ENCODE measurements around the gene PKHD1.
A peak's percentile ranks its signal among the peaks of the same experiment; 100 is the strongest.

The PKHD1 gene

DNA sequence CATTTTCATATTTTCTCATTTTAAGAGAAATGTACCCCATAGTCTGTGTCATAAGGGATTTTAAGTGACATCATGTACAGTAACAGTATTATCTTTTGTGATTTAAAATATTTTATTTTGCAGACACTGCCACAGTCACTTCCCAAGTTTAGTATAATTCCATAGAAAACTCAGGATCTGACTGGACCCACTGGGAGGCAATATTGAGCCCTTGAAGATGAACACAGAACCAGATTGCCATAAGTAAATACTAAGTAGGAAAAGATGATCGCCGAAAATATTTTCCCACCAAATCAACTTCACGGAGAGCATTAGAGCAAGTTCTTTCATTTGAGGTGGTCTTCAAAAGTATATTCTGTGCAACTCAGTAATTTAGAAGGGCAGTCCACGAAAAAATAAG, 17.6 kb upstream of the PKHD1 start:
- DNase-seq, result no peak

DNA sequence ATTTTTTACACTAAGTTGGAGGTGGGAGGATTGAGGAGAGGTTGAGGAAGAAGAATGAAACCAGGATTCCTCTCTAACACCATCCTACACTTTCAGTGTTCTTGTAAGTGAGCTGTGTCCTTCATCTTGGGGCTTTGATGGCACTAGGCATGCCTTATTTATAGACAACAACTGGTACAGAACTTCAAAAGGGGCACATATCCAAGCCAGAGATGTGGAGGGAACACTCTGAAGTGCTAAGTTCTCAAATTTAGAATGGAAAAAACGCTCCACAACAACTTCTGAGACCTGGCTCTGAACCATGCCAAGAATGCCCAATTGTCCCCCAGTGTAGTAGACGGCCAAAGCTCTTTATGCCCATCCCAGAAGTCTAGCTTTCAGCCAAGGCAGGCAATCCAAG, 16.2 kb upstream of the PKHD1 start:
- DNase-seq, result no peak

DNA sequence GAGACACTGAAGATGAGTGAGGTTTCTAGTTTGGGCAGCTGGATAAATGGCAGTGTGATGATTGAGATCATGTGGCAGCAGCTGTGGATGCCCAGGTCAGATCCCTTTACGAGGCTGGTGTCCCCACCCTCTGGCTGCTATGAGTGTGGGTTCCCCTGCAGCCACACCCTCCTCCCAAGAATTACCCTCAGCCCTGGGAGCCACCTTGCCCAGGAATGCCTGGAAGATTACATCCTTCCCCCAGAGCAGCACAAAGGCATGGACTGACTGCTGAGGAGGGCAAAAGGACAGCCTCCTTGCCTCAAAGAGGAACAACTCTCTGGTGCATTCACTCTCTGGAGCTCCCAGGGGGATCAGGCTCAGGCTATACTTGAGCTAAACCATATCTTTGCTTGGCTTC, 15.0 kb upstream of the PKHD1 start:
- no peak for DNase-seq

DNA sequence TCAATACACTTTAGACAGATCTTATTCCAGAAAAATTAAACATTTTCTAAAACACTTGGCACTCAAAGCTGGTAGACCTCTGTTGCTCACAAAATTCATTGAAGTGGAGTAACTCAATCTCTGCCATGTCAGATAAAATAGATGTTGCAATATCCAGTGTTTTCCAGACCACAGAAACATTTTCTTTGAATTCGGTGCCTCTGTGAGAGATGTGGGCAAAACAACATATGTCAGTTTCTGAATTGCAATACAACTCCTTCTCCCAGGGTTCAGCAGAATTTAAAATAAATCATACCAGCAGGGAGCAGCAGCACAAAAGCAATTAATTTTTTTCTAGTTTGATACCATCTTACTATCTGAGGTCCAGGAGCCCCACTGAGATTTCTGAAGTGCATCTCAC, 11.3 kb upstream of the PKHD1 start:
- peak; percentile 2 for DNase-seq

DNA sequence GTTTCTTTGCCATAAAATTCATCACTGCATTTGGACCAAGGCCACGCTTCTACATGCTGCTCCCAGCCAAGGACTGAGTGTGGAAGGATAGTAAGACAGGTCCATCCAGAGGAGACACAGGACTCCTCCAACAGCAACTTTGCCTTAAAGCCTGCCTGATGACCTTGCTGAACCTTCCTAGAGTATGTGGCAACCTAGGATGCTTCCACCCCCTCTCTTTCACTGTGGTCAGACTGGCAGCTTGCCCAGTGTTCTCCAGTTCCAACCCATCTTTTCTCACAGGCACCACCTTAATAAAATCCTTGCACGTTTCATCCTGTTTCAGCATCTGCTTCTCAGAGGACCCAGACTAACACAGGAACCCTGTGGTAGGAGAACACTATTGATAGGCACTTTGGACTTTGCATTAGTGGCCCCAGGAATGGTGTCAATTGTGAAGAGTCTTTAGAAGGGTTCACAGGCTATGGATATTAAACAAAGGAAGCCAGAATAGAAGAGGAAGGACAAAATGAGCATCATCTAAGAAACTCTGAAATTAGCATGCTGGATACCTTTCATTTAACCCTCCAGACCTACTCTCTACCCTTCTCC, 2.4 kb upstream of the PKHD1 start:
- no peak for DNase-seq

DNA sequence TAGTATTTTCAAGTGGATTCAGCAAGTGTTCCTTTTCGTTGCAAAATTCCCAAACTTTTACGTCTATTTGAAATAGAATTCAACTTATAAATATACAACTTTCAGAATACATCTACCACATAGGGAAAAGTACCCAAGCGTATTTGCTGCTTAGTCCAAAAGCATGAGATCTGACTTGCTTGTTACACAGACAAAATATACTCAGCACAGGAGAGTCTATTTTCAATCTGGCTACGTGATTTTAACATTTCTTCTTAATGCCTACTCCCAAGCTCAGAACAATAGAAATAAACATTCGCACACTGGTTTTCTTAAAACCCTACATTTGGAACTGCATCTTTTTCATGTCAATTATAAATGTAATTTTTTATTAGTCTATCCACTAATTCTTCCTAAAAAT, 672 bp downstream of the PKHD1 start:
- no peak for DNase-seq

DNA sequence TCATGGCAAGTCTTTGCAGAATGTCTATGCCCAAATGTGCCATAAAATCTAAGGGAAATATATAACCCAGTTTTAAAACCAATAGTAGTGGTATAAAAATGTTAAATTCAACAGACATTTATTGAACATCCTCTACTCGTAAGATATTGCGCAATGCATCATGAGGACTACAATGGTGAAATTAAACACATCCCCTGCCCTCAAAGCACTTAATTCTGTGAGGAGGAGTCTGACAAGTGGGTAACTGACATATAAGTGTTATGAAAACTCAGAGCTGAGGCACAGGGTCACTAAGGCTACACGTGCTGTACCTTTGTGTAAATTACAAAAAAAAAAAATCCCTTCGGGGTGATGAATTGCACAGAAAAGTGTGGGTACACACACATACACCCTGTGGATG, 6.2 kb downstream of the PKHD1 start:
- no peak for DNase-seq

DNA sequence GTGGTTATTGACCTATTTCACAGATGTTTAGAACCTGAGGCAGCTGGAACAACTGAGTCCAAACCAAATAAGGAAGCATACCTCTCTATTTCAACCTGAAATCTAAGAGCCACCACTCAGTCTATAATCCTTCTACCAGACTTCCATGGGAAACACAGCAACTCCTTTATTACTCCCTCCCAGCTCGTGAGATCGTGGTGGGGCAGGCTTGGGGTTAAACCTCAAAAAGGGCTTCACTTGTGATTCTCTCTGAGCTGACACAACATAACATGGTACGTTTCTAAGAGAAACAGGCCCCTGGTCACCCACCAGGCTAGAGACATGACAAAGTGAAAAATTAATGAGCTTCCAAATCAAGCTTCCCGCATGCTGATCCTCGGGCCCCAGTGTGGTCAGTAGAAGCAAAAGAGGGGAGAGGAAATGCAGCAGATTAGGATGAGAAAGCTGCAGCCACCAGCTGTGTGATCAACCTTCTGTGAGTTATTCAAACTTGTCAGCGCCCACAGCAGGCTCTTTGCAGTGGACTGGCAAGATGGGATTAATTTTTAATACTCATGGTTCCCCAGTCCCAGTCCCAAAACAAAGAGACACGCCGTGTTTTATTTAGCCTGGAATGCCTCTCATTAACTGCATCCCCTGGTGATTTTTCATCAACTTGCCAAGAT, 9.3 kb downstream of the PKHD1 start:
- no peak for DNase-seq

DNA sequence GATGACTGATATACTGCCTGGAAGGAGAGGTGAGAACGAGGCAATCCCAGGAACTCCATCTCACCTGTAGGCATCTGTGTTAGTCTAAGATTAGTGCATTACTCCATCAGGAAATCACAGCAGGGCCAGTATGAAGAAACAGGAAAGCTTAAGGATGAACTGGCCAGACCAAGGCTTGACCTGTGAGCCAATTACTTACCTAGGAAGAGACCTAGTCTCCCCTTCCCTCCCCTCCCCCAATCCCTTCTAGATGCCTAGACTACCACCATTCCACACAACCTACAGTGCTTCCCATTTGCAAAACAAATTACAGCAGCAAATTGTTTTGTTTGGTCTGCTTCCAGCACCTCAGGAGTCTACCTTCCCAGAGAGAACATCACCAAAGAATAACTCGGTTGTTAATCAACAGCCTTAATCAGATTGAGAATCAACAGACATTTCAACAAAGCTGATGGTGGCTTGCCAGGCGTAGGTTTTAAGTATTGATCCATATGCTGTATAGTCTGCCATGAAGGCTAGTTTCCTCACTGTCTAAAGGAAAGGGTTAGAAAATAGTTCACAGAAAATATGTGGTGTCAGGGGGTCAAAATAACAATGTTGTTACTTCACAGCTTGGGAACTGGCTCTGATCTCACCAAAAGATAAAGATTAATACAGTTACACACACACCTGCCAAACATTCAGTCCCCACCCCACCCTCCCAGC, 10.1 kb downstream of the PKHD1 start:
- no peak for DNase-seq

DNA sequence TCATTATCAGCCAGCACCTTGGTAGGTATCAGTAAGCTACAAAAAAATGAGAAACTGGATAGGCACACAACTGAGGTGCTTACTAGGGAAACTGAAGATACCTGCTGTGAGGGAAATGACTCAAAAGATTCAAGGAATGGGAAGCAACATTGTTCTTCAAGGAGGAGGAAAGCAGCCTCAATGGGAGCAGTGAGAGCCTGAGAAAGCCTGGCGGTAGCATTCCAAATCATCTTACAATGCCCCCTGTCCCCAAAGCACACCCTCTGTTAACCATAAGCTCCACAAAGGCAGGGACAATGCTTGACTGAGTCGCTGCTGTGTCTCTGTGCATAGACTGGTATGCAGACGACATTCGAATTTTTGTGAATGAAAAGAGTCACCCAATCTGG, 10.6 kb downstream of the PKHD1 start:
- no peak for DNase-seq

DNA sequence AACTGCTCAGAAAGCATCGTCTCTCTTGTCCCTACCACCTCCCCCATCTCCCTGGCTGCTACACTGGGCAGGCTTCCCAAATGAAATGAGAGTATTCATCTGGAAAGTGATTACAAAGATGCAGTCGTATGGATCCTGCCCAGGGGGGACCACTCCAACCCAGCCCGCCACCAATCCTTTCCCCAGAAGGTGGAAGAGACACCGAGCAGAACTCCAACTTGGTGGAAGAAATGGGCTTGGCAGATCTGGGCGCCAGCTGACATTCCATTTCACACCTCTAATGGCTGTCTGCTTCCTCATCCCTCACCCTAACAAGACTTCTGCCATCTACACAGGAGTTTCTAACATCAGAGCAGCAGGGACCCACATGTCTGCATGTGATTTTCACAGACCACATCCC, 12.7 kb downstream of the PKHD1 start:
- DNase-seq, result no peak

DNA sequence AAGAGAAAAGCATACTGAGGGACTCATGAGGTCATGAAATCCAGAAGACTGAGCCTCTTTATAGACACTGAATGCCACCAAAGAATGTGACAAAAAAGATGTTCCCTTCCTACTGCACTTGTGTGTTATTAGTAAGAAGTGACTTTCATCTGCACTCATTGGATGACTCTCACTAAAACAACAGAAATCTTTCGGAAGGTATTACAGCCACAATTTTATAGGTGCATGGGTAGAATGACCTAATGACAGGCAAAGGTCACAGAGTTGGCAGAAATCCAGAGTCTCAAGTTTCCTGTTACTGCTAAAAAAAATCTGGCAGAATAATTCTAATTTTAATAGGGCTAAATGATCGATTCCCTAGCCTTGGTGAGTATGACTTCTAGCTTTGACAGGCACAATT, 13.3 kb downstream of the PKHD1 start:
- no peak for DNase-seq

DNA sequence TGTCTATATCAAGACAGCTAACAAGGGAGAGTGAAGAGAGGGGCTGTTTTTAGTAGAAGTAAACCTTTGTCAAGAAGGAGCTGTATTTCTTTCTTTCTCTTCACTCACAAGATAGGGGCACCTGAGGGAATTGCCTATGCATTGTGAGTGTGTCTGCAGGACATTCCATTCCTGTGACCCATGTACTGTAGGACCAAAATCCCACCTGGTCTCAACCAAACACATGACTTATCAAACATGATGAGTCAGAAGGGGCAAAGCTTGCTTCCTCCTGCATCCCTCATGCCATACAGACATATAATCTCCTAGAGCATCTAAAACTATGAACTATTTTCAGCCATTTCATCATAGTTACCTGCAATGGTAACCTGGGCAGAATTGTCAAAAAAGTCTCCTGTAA, 21.8 kb downstream of the PKHD1 start:
- no peak for DNase-seq

DNA sequence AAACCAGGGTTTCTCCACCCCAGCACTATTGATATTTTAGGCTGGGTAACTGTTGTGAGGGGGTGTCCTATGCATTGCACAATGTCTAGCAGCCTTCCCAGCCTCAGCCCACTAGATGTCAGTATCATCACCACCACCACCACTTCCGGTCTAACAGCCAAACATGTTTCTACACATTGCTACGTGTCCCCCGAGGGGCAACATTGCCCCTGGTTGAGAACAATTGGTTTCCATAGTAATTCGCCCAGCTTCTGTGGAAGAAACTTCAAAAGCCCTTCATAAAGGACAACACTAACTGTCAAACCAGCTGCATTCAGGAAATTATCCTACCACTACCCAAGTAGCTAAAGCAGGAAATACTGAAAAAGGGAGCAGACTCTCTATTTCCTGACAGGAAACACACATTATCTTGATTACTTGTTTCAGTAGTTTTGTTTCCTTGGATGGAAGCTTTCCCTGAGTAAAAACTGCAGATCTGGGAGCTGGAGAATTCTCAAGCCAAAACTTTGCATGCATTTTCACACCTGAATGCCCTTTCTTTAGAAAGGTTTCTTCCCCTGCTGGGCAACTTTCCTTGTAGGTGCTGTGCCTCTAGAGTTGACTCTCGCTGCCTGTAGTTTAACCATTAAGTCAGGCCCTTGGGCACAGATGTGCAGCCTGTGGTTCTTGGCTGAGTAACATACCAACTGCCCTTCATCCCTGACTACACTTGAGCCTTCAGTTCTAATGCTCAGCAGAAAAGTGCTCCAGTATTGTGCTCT, 23.6 kb downstream of the PKHD1 start:
- DNase-seq, result peak; percentile 65

DNA sequence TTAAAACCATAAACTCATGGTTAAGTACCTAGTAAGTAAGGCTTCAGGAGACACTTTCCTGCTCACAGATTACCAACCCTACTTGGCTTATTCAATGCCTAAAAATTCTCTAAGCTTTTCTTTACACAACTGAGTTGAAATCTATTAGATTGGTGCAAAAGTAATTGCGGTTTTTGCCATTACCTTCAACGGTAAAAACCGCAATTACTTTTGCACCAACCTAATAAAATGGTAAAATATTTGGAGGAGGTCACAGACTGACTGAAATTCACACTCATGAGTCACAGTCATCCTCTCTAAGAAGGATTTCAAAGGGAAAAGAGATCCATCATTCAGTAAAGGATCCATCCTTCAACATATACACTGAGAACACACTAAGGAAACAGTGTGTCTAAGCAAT, 25.9 kb downstream of the PKHD1 start:
- no peak for DNase-seq

DNA sequence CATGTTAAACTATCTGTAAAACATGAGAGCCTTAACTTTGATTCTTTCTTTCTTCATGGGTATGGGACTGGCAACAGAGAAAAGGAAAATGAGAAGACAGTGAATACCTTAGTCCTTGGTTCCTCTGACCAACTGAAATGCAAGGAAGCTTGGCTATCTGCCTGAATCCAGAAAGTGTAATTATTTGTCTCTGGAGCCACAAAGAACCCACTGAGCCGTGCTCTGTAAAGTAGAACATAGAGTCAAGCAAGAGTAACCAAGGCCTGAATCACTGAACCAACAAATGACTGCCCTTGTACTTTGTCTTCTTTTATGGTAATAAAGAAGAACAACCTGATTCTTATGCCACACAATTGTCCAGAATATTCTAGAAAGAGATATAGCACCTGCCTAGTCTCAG, 27.6 kb downstream of the PKHD1 start:
- DNase-seq, result no peak

DNA sequence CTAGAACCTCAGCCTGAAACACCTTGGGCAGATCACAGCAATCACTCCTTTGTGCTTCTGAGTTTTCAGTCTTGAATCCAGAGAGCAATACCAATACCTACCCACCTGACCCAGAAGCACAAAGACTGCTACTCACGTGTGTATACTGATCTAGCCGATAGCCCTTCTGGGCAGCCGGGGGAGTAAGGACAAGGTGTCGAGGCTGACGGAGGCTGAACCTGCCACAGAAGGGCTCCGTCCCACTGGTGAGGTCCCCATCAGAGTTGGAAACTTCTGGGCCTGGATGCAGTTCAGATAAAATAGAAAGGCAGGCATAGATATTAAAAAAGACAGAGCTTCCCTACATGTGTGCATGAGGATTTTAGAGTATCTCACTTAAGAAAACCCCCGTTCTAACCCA, 32.0 kb downstream of the PKHD1 start:
- no peak for DNase-seq

DNA sequence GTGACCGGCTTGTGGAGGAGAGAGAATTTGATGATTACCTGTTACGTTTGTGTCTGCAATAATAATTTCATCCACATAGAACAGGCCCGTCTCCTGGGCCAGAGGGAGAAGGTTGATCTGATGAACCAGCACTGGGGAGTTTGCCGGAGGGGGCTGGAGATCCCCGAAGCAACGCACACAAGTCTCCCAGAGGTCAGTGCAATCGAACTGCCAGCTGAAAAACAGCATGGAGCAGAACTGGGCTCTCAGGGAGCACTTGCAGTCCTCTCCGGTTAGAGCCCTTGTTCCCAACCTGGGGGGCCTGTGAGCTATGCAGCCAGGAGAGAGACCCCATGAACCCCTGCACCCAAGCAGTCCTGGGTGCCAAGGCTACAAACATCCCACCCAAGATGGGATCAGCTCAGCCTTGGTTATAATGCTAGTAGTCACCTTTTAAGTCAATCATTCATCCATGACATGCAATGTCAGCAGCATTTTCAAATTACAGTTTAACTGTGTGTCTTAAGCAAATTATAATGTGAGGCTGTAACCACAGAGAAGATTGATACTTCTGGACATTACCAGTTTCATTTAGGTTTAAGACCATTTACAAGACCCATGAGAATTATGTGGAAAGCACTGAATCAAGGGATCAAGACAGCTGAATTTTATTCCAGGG, 34.2 kb downstream of the PKHD1 start:
- DNase-seq, result no peak

DNA sequence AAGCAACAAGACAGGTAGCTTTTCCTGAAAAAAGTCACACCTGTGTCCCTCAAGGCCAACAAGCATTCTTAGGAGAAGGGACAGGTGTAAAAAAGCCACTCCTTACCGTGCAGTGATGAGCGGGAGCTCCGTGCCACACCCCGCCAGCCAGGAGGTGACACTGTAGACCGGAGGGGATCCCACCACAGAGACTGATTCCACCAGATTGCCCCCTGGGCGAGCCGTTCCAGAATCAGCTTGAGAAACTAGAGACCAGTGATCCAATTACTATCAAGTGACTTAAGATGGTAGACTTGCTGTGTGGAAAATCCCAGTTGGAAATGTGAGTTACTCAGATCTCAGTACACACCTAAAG, 37.4 kb downstream of the PKHD1 start:
- no peak for DNase-seq

DNA sequence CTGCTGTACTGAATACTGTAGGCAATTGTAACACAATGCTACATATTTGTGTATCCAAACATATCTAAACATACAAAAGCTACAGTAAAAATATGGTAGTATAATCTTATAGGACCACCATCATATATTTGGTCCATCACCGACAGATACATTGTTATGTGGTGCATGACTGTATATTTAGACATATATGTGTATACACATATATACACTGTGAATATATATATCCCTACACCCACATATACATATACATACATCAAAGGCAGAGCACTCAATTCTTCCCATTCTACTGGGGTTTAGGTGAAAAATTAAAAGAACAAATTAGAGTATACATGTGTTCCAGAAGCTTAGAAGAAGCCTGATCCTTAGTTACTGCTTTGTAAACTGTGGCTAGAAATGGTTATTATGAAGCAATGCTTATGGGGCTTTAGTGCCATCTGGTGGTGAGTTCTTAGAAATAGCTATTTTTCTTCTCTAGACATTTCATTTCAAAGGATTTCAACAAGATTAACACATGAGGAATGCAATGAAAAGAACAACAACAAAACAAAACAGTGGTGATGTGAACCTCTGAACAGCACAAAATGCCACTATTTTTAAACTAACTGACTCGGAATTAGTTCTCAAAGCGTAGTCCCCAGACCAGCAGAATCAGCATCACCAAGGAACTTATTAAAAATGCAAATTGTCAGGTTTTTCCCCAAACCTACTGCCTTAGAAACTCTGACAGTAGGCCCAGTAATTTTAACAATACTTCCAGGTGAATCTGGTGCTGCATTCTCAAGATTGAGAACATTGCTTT, 38.0 kb downstream of the PKHD1 start:
- peak; percentile 36 for DNase-seq

DNA sequence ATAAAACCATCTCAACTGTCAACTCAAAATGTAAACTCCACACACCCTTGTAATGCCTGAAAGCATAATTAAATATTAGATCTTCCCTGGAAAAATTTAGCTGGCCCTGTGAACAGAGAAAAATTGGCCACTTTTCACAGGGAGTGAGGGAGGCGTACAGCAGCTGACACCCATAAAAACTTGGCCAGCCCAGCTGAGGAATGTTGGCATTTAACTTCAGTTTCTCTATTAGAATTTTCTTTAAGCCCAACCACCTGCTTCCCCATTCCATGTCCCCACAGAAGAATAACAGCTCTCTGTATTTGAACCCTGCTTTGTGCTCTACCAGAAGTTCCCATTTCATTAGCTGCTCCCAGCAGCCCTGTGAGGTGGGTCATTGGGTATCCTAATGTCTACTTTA, 41.0 kb downstream of the PKHD1 start:
- DNase-seq, result no peak

DNA sequence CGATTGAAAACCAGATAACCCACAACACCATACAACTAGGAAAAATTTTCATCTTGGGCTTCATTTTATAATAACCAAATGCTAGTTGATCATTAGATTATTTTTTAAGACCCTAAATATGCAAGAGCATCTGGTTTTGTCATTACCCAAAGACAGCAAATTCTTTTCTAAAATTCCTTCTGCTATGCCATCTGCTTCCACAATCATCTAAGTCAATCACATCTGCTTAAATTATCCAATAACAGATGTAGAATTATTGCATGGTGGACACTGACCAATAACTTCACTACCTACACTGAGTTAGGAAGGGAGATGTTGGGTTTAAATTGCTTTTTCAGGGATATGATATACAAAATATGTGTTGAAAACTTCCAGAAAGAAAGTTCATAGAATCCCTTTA, 41.9 kb downstream of the PKHD1 start:
- DNase-seq, result no peak

DNA sequence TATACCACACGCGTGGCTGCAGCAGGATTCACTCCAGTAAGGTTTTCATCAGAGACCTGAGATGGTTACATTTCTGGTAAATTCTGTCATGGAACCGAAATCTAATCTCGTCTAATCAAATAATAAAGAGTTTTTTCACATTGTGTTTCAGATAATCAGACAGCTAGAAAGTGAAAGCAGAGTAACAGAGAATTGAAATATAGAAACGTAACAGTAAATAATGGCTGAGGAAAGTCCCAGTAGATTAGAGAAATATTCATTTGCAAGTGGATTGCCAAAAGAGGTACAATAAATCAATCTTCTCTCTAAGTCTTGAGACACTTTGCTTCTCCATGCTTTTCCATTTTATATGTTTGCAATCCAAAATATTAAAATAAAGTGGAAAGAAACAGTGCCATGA, 42.4 kb downstream of the PKHD1 start:
- no peak for DNase-seq
